ENCODE results near the gene SKAP1. TPM values are rescaled to one million over a fixed set of nuclear protein-coding genes. Genes with fewer than 3 reads are reported as not detected.

Gene SKAP1
- total RNA-seq, 1 donor from 2014 or later = 25.3 TPM

DNA sequence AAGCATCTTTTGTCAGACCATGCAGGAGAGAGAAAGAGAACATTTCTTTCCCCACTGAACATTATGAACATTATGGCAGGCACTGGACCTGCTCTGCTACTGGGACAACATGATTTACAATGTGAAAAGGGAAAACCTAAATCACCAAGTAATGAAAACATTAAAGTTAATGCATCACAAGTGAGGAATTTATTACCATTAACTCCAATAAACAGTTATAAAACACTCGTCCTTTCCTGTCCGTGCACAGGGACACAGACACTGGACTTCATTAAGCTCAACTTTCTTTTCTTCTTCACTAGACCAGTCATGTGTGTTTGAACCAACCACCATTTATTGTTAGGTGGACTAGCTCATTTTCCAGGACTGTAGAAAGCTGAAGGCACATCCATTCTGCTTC is 227.1 kb downstream of the SKAP1 start:
- POLR2A ChIA-PET = no interaction called here
- no peak overlapping the region for H3K4me3 Mint-ChIP-seq
- ATAC-seq (ENCODE audit: low read depth) (no peak), DNase-seq (no peak)
- peaks cover 8% of the 10 kb centered on the region for H3K4me1 Mint-ChIP-seq
- no peak overlapping the region for H3K27ac Mint-ChIP-seq
- no peak for TF ChIP-seq CTCF (IDR thresholded peaks at IDR 0.05)
- peaks cover 4% of the 10 kb centered on the region for H3K36me3 Mint-ChIP-seq (ENCODE audit: low read depth)
- intact Hi-C loops (cut with micrococcal nuclease) = no loop called here
- no peaks in the 10 kb centered on the region for H3K9me3 Mint-ChIP-seq
- CTCF ChIA-PET = no interaction called here
- H3K27me3 Mint-ChIP-seq = no peaks in the 10 kb centered on the region

- Mint-ChIP-seq H3K9me3 (no peaks in the 10 kb centered on the region), H3K4me1 (peaks cover 8% of the 10 kb centered on the region), H3K27me3 (no peaks in the 10 kb centered on the region), H3K27ac (no peak overlapping the region), H3K4me3 (no peak overlapping the region), H3K36me3 (ENCODE audit: low read depth) (peaks cover 12% of the 10 kb centered on the region)
- peak; percentile 34 for ATAC-seq (ENCODE audit: low read depth)
- no peak for DNase-seq
- no peak for TF ChIP-seq CTCF (IDR thresholded peaks at IDR 0.05)
- ChIA-PET CTCF (no interaction called here), POLR2A (no interaction called here)
- intact Hi-C loops (cut with micrococcal nuclease) = no loop called here
These were observed 231.0 kb downstream of the SKAP1 start for GRCh38 chr17:48198950-48199541.

GRCh38 chr17:48195910-48196309 is 234.1 kb downstream of the SKAP1 start:
- H3K36me3 Mint-ChIP-seq (ENCODE audit: low read depth) = peaks cover 21% of the 10 kb centered on the region
- CTCF ChIA-PET = no interaction called here
- no peak for ATAC-seq (ENCODE audit: low read depth)
- intact Hi-C loops (cut with micrococcal nuclease) = no loop called here
- no peaks in the 10 kb centered on the region for H3K27me3 Mint-ChIP-seq
- H3K27ac Mint-ChIP-seq = no peak overlapping the region
- POLR2A ChIA-PET = interaction anchor here (0.6 kb wide), 1 partner anchor 313 kb away, joined by 5 read pairs; no protein-coding TSS in a partner anchor
- no peak for DNase-seq
- TF ChIP-seq CTCF (IDR thresholded peaks at IDR 0.05) = no peak
- H3K4me1 Mint-ChIP-seq = peaks cover 8% of the 10 kb centered on the region
- no peak overlapping the region for H3K4me3 Mint-ChIP-seq
- no peaks in the 10 kb centered on the region for H3K9me3 Mint-ChIP-seq

DNA sequence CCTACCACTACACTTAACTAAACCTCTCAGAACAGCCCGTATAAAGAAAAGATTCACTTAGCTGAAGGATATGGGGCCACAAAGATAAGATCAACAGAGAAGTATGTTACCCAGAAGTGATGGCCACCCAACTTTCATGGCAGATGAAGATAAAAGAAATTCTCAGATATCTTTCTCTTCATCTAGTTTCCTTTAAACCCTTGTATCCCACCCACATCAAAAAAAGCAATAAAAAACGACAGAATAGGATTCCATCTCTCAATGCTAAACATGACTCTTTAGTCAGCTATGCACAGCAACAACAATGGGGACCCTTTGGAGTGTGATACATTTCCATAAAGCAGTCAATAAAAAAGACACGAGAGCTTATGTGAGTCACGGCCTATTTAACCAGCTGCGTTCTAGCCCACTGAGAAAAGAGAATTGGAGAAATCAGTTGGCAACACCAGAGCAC is 235.9 kb downstream of the SKAP1 start:
- ATAC-seq (ENCODE audit: low read depth) = no peak
- DNase-seq = no peak
- POLR2A ChIA-PET = no interaction called here
- peaks cover 21% of the 10 kb centered on the region for H3K36me3 Mint-ChIP-seq (ENCODE audit: low read depth)
- no peak overlapping the region for H3K27ac Mint-ChIP-seq
- intact Hi-C loops (cut with micrococcal nuclease) = no loop called here
- CTCF ChIA-PET = no interaction called here
- H3K4me1 Mint-ChIP-seq = peaks cover 6% of the 10 kb centered on the region
- no peaks in the 10 kb centered on the region for H3K9me3 Mint-ChIP-seq
- H3K4me3 Mint-ChIP-seq = no peak overlapping the region
- TF ChIP-seq CTCF (IDR thresholded peaks at IDR 0.05) = no peak
- no peaks in the 10 kb centered on the region for H3K27me3 Mint-ChIP-seq

GRCh38 chr17:48192321-48192731 is 237.7 kb downstream of the SKAP1 start:
- Mint-ChIP-seq H3K4me1 (no peaks in the 10 kb centered on the region), H3K27me3 (no peaks in the 10 kb centered on the region), H3K27ac (no peak overlapping the region), H3K4me3 (no peak overlapping the region), H3K9me3 (no peaks in the 10 kb centered on the region), H3K36me3 (ENCODE audit: low read depth) (peaks cover 31% of the 10 kb centered on the region)
- CTCF ChIA-PET = interaction anchor here (0.8 kb wide), 1 partner anchor 18 kb away, joined by 4 read pairs; no protein-coding TSS in a partner anchor
- intact Hi-C loops (cut with micrococcal nuclease) = no loop called here
- ATAC-seq (ENCODE audit: low read depth) (no peak), DNase-seq (no peak)
- POLR2A ChIA-PET = interaction anchor here (0.6 kb wide), 1 partner anchor 542 kb away, joined by 3 read pairs; no protein-coding TSS in a partner anchor
- no peak for TF ChIP-seq CTCF (IDR thresholded peaks at IDR 0.05)
